Upper lobe of left lung (tissue), 6 donors: ENCODE data around the gene KLHL17. TPM values are rescaled to one million over a fixed set of nuclear protein-coding genes. Genes with fewer than 3 reads are reported as not detected.

Experiments used
- ATAC-seq, 2 donors: fragments of 200-7000 bp; cut with Tn5 transposase; one replicate each; pipeline ENCODE4 v1.9.1; 2022; ENCODE audit warnings: mild to moderate bottlenecking in 2 of 2, moderate library complexity in 2 of 2; ENCODE audit not compliant: low FRiP score in 2 of 2
- DNase-seq, 2 donors: peaks; one replicate each; pipeline ENCODE4 v3.0.0-alpha.2; 2019 to 2020
- H3K27ac ChIP-seq, 4 donors: fragments of 200-600 bp; sonication (generic); one replicate each; pipeline ENCODE4 v1.5.1; 2016 to 2019
- H3K27me3 ChIP-seq, 4 donors: fragments of 200-600 bp; sonication (generic); one replicate each; pipeline ENCODE4 v1.5.1; 2017 to 2019
- H3K36me3 ChIP-seq, 4 donors: fragments of 200-600 bp; sonication (generic); one replicate each; pipeline ENCODE4 v1.5.1; 2016 to 2019
- H3K4me1 ChIP-seq, 4 donors: fragments of 200-600 bp; sonication (generic); one replicate each; pipeline ENCODE4 v1.5.1; 2018 to 2019
- H3K4me3 ChIP-seq, 4 donors: fragments of 200-600 bp; sonication (generic); one replicate each; pipeline ENCODE4 v1.5.1; 2017 to 2019; ENCODE audit warnings: mild to moderate bottlenecking in 2 of 4, moderate library complexity in 1 of 4
- H3K9me3 ChIP-seq, 4 donors: fragments of 200-600 bp; sonication (generic); one replicate each; pipeline ENCODE4 v1.5.1; 2018 to 2019
- EP300 ChIP-seq, 4 donors: sonication (generic); formaldehyde crosslinking; IDR thresholded peaks; one replicate each; pipeline ENCODE4 v1.5.1; 2017; ENCODE audit warnings: antibody characterized with exemption in 4 of 4, control low read depth in 2 of 4
- POLR2A ChIP-seq, 4 donors: fragments of 450-650 bp; IDR thresholded peaks; one replicate each; pipeline ENCODE4 v1.5.1; 2016 to 2017; ENCODE audit warnings: antibody characterized with exemption in 4 of 4, mild to moderate bottlenecking in 2 of 4
- POLR2AphosphoS5 ChIP-seq, 2 donors: sonication (generic); formaldehyde crosslinking; IDR thresholded peaks; one replicate each; pipeline ENCODE4 v1.5.1; 2017; ENCODE audit warnings: antibody characterized with exemption in 2 of 2
- WGBS, 2 donors: methylation state at CpG; one replicate each; pipeline ENCODE4 v1.1.5; 2017 to 2018; 5-methylcytosine and 5-hydroxymethylcytosine counted together
- total RNA-seq, 6 donors: library from RNA; depleted of rRNA in 4 of 6; stranded (reverse); fragments of >200 nt in 4 of 6; gene quantifications; one replicate each; pipeline versions ENCODE4 v1.1.0 to v1.2.1, GENCODE V29; 2016 to 2021
- TF ChIP-seq, protein P1 (sequence below), 6 experiments: fragments of 450-650 bp in 4 of 6; fragments of 200-600 bp in 2 of 6; sonication (generic) in 2 of 6; IDR thresholded peaks; one replicate each; pipeline ENCODE4 v1.5.1; 2016 to 2019; ENCODE audit warnings: antibody characterized with exemption in 6 of 6
- donor health status: DM: no; HTN: no; CAD: no; lungs with moderate emphysema.
- donor health status: DM: no; HTN: yes; CAD: no; lungs with severe emphysema.

The KLHL17 gene
- total RNA-seq, 6 donors from 2014 or later = 4.7 to 45.1 (median 16.5) TPM

DNA sequence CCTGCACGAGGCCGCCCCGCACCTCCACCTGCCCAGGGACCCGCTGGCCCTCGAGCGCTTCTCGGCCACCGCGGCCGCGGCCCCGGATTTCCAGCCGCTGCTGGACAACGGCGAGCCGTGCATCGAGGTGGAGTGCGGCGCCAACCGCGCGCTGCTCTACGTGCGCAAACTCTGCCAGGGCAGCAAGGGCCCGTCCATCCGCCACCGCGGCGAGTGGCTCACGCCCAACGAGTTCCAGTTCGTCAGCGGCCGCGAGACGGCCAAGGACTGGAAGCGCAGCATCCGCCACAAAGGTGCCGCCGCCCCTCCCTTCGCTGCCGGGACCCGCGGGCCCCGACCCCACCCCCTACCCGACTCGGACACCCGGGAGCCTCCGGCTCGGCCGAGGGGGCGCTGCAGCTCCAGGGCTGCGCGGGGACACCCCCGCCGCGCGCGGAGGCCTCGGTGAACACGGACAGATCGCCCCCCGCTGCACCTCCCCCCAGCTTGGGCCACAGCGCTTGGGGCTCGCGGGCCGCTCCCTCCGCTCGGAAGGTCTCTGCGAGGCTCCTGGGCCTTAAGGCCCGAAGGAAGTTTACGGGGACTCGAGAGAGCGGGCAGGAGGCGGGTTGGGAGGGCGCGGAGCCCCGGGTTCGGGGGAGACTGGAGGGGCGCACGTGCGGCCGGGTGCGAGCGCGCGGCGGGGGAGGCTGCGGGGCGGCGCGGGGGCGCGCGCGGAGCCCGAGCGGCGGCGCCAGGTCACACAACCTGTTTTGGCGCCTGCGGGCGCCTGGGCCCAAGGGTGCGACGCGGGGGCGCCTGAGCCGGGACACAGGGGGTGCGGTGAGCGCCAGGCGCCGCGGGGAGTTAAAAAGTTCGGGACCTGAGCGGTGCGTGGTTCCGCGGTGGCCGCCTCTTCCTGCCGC, 35.5 kb upstream of the KLHL17 start:
- Histone ChIP-seq H3K4me3 (peak overlapping the region; percentile 4 to 55 (median 48)), H3K27ac (peak overlapping the region in 1 of 4 donors; percentile 7), H3K36me3 (no peaks in the 10 kb centered on the region), H3K9me3 (no peaks in the 10 kb centered on the region), H3K27me3 (peaks cover 2 to 46% (median 39%) of the 10 kb centered on the region in 4 donors), H3K4me1 (peaks cover 30 to 52% (median 43%) of the 10 kb centered on the region in 4 donors)
- TF ChIP-seq, protein P1, sequence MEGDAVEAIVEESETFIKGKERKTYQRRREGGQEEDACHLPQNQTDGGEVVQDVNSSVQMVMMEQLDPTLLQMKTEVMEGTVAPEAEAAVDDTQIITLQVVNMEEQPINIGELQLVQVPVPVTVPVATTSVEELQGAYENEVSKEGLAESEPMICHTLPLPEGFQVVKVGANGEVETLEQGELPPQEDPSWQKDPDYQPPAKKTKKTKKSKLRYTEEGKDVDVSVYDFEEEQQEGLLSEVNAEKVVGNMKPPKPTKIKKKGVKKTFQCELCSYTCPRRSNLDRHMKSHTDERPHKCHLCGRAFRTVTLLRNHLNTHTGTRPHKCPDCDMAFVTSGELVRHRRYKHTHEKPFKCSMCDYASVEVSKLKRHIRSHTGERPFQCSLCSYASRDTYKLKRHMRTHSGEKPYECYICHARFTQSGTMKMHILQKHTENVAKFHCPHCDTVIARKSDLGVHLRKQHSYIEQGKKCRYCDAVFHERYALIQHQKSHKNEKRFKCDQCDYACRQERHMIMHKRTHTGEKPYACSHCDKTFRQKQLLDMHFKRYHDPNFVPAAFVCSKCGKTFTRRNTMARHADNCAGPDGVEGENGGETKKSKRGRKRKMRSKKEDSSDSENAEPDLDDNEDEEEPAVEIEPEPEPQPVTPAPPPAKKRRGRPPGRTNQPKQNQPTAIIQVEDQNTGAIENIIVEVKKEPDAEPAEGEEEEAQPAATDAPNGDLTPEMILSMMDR (IDR thresholded peaks at IDR 0.05) = no peak
- TF ChIP-seq EP300 (IDR thresholded peaks at IDR 0.05) (no peak), POLR2AphosphoS5 (IDR thresholded peaks at IDR 0.05) (no peak), POLR2A (IDR thresholded peaks at IDR 0.05) (no peak)
- ATAC-seq (no peak), DNase-seq (peak in 1 of 2 donors; percentile 91)
- WGBS, 2 donors = 0% methylated on average over 4 to 9 of the region's 120 CpGs

DNA sequence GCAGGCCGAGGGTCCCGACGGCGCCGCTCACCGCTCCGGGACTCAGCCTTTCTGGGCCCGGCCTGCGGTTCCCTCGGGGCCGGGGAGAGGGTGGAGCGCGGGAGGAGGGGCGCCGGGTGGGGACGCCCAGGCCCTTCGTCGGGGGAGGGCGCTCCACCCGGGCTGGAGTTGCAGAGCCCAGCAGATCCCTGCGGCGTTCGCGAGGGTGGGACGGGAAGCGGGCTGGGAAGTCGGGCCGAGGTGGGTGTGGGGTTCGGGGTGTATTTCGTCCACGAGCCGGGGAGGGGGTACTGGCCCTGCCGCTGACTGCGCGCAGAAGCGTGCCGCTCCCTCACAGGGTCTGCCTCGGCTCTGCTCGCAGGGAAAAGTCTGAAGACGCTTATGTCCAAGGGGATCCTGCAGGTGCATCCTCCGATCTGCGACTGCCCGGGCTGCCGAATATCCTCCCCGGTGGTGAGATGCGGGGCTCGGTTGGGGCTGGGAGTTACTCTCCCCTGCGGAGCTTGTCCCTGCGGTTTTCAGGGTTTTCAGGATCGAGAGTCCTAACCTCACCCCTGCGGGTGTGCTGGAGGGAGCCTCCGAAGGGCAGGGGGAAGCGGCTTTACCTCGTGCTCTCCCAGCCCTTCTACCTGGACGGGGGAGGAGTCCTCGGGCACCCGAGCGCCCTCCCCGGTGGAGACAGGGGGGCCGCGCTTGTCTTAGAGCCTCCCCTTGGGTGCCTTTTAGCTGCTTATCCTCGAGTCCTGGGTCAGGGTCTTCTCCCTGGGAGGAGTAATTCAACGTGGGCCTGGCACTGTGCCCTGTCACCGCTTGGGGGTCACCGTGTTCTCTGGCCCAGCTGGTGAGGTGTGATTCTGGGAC, 34.6 kb upstream of the KLHL17 start:
- Histone ChIP-seq H3K27me3 (peaks cover 2 to 40% (median 33%) of the 10 kb centered on the region in 4 donors), H3K4me3 (peak overlapping the region in 3 of 4 donors; percentile 43 to 55 (median 54))
- DNase-seq = peak in 1 of 2 donors; percentile 88

DNA sequence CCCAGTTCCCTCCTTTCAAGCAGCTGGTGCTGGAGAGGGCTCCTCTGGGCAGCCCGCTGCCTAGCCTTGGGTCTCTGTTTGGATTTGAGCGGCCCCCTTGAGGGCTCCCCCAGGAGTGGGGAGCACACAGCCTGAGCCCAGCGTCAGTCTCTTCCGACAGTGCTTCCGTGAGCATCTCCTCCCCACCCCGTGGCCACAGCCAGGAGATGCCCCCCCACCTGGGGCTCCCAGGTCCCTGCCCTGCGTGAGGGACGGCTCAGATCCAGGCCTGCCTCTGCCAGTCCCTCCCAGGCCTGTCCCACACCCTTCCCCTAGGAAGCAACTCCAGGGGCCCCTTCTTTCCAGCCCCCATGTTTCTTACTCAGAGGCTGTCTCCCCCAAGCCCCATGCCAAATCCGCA, 33.1 kb upstream of the KLHL17 start:
- Histone ChIP-seq H3K4me3 (no peak overlapping the region), H3K27me3 (peaks cover 2 to 40% (median 32%) of the 10 kb centered on the region in 4 donors), H3K4me1 (peaks cover 19 to 34% (median 30%) of the 10 kb centered on the region in 4 donors), H3K27ac (no peak overlapping the region), H3K36me3 (no peaks in the 10 kb centered on the region), H3K9me3 (no peaks in the 10 kb centered on the region)
- DNase-seq (no peak), ATAC-seq (no peak)
- TF ChIP-seq EP300 (IDR thresholded peaks at IDR 0.05) = no peak
- TF ChIP-seq, protein P1 (IDR thresholded peaks at IDR 0.05) = no peak
- no peak for TF ChIP-seq POLR2A (IDR thresholded peaks at IDR 0.05)
- no peak for TF ChIP-seq POLR2AphosphoS5 (IDR thresholded peaks at IDR 0.05)
- WGBS, 2 donors = 38 to 75% methylated on average over 5 to 8 of the region's 9 CpGs

More for the DNA sequence above, 34.6 kb upstream of the KLHL17 start:
- WGBS, 2 donors = 11 to 20% methylated on average over 5 to 32 of the region's 65 CpGs
- Histone ChIP-seq H3K4me1 (peaks cover 25 to 43% (median 37%) of the 10 kb centered on the region in 4 donors), H3K36me3 (no peaks in the 10 kb centered on the region), H3K27ac (no peak overlapping the region), H3K9me3 (no peaks in the 10 kb centered on the region)
- TF ChIP-seq EP300 (IDR thresholded peaks at IDR 0.05) (no peak), POLR2A (IDR thresholded peaks at IDR 0.05) (no peak), POLR2AphosphoS5 (IDR thresholded peaks at IDR 0.05) (no peak)
- TF ChIP-seq, protein P1 (IDR thresholded peaks at IDR 0.05) = no peak
- peak in 1 of 2 donors; percentile 44 for ATAC-seq

DNA sequence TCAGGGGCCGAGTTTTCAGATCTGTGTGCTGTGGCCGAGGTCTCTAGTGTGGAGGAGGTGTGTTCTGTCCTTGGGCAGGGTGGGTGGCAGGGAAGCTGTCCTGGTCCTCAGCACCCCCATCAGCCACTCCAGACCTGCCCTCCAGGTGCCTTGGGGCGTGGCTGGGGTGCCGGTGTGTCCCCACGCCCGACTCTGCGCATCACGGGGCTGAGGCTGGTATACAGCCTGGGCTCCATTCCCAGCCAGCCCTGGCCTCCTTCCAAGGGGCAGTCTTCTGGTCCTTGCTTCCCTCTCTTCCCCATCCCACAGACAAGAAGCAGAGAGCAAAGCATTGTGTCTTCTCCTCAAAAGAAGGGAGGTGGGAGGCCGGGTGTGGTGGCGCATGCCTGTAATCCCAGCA, 32.6 kb upstream of the KLHL17 start:
- Histone ChIP-seq H3K4me1 (peaks cover 20 to 34% (median 30%) of the 10 kb centered on the region in 4 donors), H3K27me3 (peaks cover 2 to 40% (median 31%) of the 10 kb centered on the region in 4 donors), H3K36me3 (no peaks in the 10 kb centered on the region), H3K4me3 (no peak overlapping the region), H3K9me3 (no peaks in the 10 kb centered on the region), H3K27ac (no peak overlapping the region)
- WGBS, 2 donors = 50 to 97% methylated on average over 2 to 10 of the region's 10 CpGs
- no peak for ATAC-seq
- DNase-seq = peak in 1 of 2 donors; percentile 64
- TF ChIP-seq POLR2AphosphoS5 (IDR thresholded peaks at IDR 0.05) (no peak), EP300 (IDR thresholded peaks at IDR 0.05) (no peak), POLR2A (IDR thresholded peaks at IDR 0.05) (no peak)
- TF ChIP-seq, protein P1 (IDR thresholded peaks at IDR 0.05) = no peak
